SJSA1 (cell line): Measurements from ENCODE around the gene MAPK8IP3. TPM values are rescaled to one million over a fixed set of nuclear protein-coding genes. Genes with fewer than 3 reads are reported as not detected.

Source experiments
- DNase-seq, 2 experiments: peaks; one replicate each; pipeline ENCODE4 v3.0.0-alpha.2; 2015 to 2020; ENCODE audit warnings: low spot score in 2 of 2, low read depth in 1 of 2
- H3K27ac ChIP-seq: fragments of 250-450 bp; sonication (Bioruptor Pico); 2 replicates; pipeline ENCODE4 v1.5.1; 2020; ENCODE audit warnings: mild to moderate bottlenecking, moderate library complexity
- H3K27me3 ChIP-seq: fragments of 250-450 bp; sonication (Bioruptor Pico); replicated peaks from 2 replicates; pipeline ENCODE4 v1.5.1; 2020; ENCODE audit warnings: mild to moderate bottlenecking, moderate library complexity
- H3K36me3 ChIP-seq: fragments of 250-450 bp; sonication (Bioruptor Pico); 2 replicates; pipeline ENCODE4 v1.5.1; 2020; ENCODE audit warnings: mild to moderate bottlenecking
- H3K4me1 ChIP-seq: fragments of 250-450 bp; sonication (Bioruptor Pico); replicated peaks from 2 replicates; pipeline ENCODE4 v1.6.1; 2021; ENCODE audit warnings: mild to moderate bottlenecking
- H3K4me3 ChIP-seq: fragments of 250-450 bp; sonication (Bioruptor Pico); 2 replicates; pipeline ENCODE4 v1.5.1; 2020; ENCODE audit warnings: mild to moderate bottlenecking
- H3K9me3 ChIP-seq: fragments of 250-450 bp; sonication (Bioruptor Pico); replicated peaks from 2 replicates; pipeline ENCODE4 v1.5.1; 2020; ENCODE audit warnings: mild to moderate bottlenecking
- total RNA-seq: library from RNA; depleted of rRNA; stranded (reverse); fragments of >200 nt; shearing (Covaris generic); gene quantifications from 2 replicates; pipeline ENCODE4 v1.2.3, GENCODE V29; 2014

Gene MAPK8IP3
- total RNA-seq, 1 experiment from 2014 or later = 26.5 TPM

GRCh38 chr16:1777375-1778199 is 71.6 kb downstream of the MAPK8IP3 start:
- no peak for DNase-seq
- Histone ChIP-seq H3K9me3 (peaks cover 3% of the 10 kb centered on the region), H3K27me3 (no peaks in the 10 kb centered on the region), H3K27ac (no peak overlapping the region), H3K36me3 (peaks cover 69% of the 10 kb centered on the region), H3K4me1 (peaks cover 21% of the 10 kb centered on the region), H3K4me3 (no peak overlapping the region)

DNA sequence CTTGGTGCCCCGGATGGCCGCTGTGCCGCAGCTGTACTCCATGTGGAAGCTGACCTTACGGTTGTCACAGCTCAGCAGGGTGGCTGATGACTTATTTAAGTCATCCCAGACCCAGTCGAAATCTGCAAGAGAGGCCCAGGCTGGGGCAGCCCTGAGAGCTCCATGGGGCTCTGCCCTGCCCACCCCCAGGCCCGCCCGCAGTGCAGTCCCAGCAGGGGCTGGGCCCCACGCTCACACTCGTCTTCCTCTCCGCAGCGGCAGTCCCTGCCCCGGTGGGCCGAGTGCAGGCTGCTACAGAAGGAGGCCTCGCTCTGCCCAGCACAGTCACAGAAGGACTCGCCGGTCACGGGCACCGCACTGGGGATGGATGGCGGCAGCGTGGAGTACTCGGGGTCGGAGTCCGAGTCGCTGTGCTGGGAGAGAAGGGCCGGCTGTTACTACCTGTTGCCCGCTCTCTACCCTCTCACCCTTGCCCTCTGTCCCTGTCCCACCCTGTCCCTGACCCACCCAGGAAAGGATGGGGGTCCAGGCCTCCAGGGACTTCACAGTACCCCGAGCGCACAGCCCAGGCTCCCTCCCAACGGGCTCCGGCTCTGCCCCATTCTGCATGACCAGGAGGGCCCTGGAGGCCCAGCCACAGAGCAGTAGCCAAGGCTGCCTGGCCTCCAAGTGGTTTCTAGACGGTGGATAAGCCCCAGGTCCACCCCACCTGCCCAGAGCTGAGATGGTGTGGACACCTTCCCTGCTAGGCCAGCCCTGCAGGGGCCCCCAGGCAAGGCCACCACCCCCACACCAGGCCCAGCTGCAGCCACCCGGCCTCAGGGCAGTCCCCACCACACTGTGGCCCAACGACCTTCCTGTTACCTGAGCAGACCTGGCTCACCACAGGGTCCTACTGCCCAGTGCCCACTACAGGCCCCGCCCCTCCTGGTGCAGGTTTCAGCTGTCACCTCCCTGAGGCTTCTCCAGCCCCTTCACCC is 72.5 kb downstream of the MAPK8IP3 start:
- no peak overlapping the region for H3K4me3 ChIP-seq
- no peak overlapping the region for H3K27ac ChIP-seq
- no peaks in the 10 kb centered on the region for H3K27me3 ChIP-seq
- H3K4me1 ChIP-seq = peaks cover 21% of the 10 kb centered on the region
- no peak for DNase-seq
- peaks cover 67% of the 10 kb centered on the region for H3K36me3 ChIP-seq
- no peaks in the 10 kb centered on the region for H3K9me3 ChIP-seq

DNA sequence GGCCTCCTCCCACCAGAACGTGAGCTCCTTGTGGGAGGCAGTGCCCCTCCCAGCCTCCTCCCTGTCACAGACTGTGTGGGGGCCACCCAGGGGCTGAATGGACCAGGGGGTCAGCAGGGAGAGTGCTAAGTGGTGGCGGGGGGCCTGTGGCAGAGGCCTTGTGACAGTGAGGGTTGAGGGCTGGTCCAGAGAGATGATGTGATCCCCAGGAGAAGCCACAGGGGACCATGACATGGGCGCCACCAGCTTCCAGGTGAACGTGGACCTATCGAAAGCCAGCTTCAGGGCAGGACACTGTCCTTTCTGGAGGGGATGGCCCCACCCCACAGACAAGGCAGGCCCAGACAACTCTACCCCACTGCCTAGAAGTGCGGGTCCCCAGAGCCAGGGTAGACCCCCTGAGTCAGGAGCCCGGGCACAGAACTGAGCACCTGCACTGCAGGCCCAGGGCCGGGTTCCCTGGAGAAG is 73.3 kb downstream of the MAPK8IP3 start:
- H3K36me3 ChIP-seq = peaks cover 66% of the 10 kb centered on the region
- DNase-seq = no peak
- H3K4me3 ChIP-seq = no peak overlapping the region
- no peak overlapping the region for H3K27ac ChIP-seq
- H3K27me3 ChIP-seq = no peaks in the 10 kb centered on the region
- H3K4me1 ChIP-seq = peaks cover 19% of the 10 kb centered on the region
- no peaks in the 10 kb centered on the region for H3K9me3 ChIP-seq

GRCh38 chr16:1779741-1780676 is 74.0 kb downstream of the MAPK8IP3 start:
- Histone ChIP-seq H3K4me3 (no peak overlapping the region), H3K36me3 (peaks cover 62% of the 10 kb centered on the region), H3K27me3 (no peaks in the 10 kb centered on the region), H3K27ac (no peak overlapping the region), H3K4me1 (peaks cover 17% of the 10 kb centered on the region), H3K9me3 (no peaks in the 10 kb centered on the region)
- DNase-seq = no peak

GRCh38 chr16:1780677-1781072 is 74.7 kb downstream of the MAPK8IP3 start:
- peaks cover 17% of the 10 kb centered on the region for H3K4me1 ChIP-seq
- no peaks in the 10 kb centered on the region for H3K27me3 ChIP-seq
- H3K36me3 ChIP-seq = peaks cover 60% of the 10 kb centered on the region
- H3K9me3 ChIP-seq = no peaks in the 10 kb centered on the region
- no peak overlapping the region for H3K4me3 ChIP-seq
- no peak overlapping the region for H3K27ac ChIP-seq
- DNase-seq = no peak

DNA sequence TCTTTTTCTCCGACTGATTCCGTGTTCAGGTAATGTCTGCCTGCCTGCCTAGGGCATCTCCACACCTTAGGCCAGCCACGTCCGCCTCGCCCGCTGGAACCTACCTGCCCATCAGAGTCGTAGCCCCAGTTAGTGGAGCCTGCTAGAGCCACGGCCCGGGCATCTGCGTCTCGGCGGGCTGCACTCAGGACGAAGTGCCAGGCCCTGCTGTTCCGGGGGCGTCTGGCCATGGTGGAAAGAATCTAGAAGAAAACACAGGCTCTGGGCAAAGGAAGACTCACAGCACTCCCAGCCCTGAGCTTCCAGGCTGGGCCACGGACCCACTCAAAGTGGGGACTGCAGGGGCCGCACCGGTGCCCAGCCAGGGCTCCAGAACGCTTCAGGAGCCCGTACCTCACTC is 75.3 kb downstream of the MAPK8IP3 start:
- H3K9me3 ChIP-seq = no peaks in the 10 kb centered on the region
- H3K36me3 ChIP-seq = peaks cover 61% of the 10 kb centered on the region
- H3K4me1 ChIP-seq = peaks cover 17% of the 10 kb centered on the region
- H3K27ac ChIP-seq = no peak overlapping the region
- no peaks in the 10 kb centered on the region for H3K27me3 ChIP-seq
- peak overlapping the region; percentile 98 for H3K4me3 ChIP-seq
- no peak for DNase-seq

DNA sequence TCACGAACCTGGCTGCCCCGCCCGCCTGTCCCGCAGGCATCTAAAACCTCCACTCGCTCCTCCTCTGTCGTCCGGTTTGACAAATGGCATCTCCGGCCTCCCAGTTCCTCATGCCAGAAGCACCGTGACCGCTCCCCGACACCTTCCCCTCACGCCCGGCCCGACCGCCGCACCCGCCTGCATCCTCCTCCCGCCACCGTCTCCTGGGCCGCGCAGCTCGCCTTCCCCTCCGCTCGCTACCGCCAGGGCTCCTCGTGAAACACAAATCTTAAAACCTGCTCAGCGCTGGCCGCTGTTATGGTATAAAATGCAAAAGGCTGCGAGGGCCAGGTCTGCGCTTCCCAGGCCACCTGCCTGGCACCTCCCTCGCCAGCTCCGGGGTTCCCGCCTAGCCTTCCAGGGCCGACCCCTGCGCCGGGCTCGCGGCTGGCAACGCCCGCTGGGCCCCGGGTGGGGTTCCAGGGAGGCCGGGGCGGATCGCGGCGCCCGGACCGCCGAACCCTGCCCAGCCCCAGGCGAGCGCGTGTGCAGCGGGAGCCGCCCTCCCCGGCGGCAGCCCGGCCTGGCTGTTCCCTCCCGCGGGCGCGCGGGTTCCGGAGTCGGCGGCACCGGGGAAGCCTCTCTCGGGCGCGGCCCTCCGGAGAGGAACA is 75.9 kb downstream of the MAPK8IP3 start:
- Histone ChIP-seq H3K9me3 (no peaks in the 10 kb centered on the region), H3K4me3 (peak overlapping the region; percentile 98), H3K36me3 (peaks cover 62% of the 10 kb centered on the region), H3K4me1 (peaks cover 17% of the 10 kb centered on the region), H3K27ac (no peak overlapping the region), H3K27me3 (no peaks in the 10 kb centered on the region)
- DNase-seq = peak in 1 of 2 experiments; percentile 33

- peak; percentile 98 to 100 for DNase-seq
- Histone ChIP-seq H3K36me3 (peaks cover 58% of the 10 kb centered on the region), H3K27me3 (no peaks in the 10 kb centered on the region), H3K4me3 (peak within 1 kb of the TSS; percentile 98), H3K4me1 (peaks cover 17% of the 10 kb centered on the region), H3K9me3 (no peaks in the 10 kb centered on the region), H3K27ac (peak within 1 kb of the TSS; percentile 18)
Measured at GRCh38 chr16:1782408-1783264, 76.6 kb downstream of the MAPK8IP3 start, which contains the start of the genes NUBP2 and SPSB3. NUBP2 (plus strand) TSS chr16:1782960; CDS start chr16:1783021, 61 bp downstream. SPSB3 (minus strand) TSS chr16:1782571; CDS start chr16:1781483, 1,088 bp downstream.

- peaks cover 64% of the 10 kb centered on the region for H3K36me3 ChIP-seq
- H3K4me3 ChIP-seq = no peak overlapping the region
- DNase-seq = no peak
- no peak overlapping the region for H3K27ac ChIP-seq
- H3K27me3 ChIP-seq = no peaks in the 10 kb centered on the region
- H3K9me3 ChIP-seq = no peaks in the 10 kb centered on the region
- H3K4me1 ChIP-seq = peaks cover 17% of the 10 kb centered on the region
Measured at GRCh38 chr16:1784977-1785845, 79.2 kb downstream of the MAPK8IP3 start.

DNA sequence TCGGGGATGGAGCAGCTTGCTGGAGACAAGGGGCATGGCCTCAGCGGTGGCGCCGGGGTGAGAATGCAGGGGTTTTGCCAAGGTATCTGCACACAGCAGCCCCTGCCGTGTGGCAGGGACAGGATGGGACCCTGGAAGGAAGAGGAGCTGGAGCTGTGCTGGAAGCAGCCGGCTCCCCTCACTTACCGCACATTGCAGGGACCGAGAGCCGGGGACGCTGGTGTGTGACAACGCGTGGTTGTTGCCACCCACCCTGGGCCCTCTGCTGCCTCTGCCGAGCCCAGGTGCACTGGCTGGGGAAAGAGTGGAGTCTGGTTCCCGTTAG is 79.8 kb downstream of the MAPK8IP3 start:
- Histone ChIP-seq H3K4me1 (peaks cover 17% of the 10 kb centered on the region), H3K4me3 (no peak overlapping the region), H3K27ac (no peak overlapping the region), H3K27me3 (no peaks in the 10 kb centered on the region), H3K9me3 (no peaks in the 10 kb centered on the region), H3K36me3 (peaks cover 69% of the 10 kb centered on the region)
- DNase-seq = no peak

GRCh38 chr16:1786242-1787055 is 80.5 kb downstream of the MAPK8IP3 start:
- Histone ChIP-seq H3K36me3 (peaks cover 74% of the 10 kb centered on the region), H3K27me3 (no peaks in the 10 kb centered on the region), H3K4me3 (no peak overlapping the region), H3K9me3 (no peaks in the 10 kb centered on the region), H3K4me1 (peaks cover 14% of the 10 kb centered on the region), H3K27ac (no peak overlapping the region)
- DNase-seq = no peak
